ENCODE results near the gene PCIF1. TPM values are rescaled to one million over a fixed set of nuclear protein-coding genes. Genes with fewer than 3 reads are reported as not detected.

The PCIF1 gene
- total and polyA plus RNA-seq, 2 experiments from 2014 or later: 11.8 to 26.0 TPM

- TF ChIP-seq EZH2phosphoT487 (IDR thresholded peaks at IDR 0.05; ENCODE audit: low read depth, severe bottlenecking, unreplicated experiment) (no peak), CTCF (IDR thresholded peaks at IDR 0.05; ENCODE audit: poor library complexity) (peak; percentile 44), EZH2 (IDR thresholded peaks at IDR 0.05; ENCODE audit: borderline replicate concordance) (no peak)
- peak; percentile 70 for DNase-seq (ENCODE audit: low spot score)
- peaks cover 11% of the 10 kb centered on the region for H3K4me1 ChIP-seq (ENCODE audit: insufficient read depth)
- no peaks in the 10 kb centered on the region for H3K9me3 ChIP-seq (ENCODE audit: low read depth)
- peak overlapping the region; percentile 100 for H3K27ac ChIP-seq
- peaks cover 18% of the 10 kb centered on the region for H3K79me2 ChIP-seq
- peak overlapping the region; percentile 90 for H3K4me2 ChIP-seq
- no peaks in the 10 kb centered on the region for H3K9me2 ChIP-seq (replicated peaks; ENCODE audit: insufficient read depth)
- H3K36me3 ChIP-seq (replicated peaks; ENCODE audit: insufficient read depth, low read depth): no peaks in the 10 kb centered on the region
- H3K27me3 ChIP-seq: no peaks in the 10 kb centered on the region
- WGBS (ENCODE audit: low lambda C conversion rate, missing lambda C conversion rate): 71% methylated on average over 6 of the region's 6 CpGs
- H4K20me1 ChIP-seq (ENCODE audit: insufficient read depth, poor library complexity, severe bottlenecking): no peaks in the 10 kb centered on the region
- H3K4me3 ChIP-seq: no peak overlapping the region
- H2AFZ ChIP-seq: no peak overlapping the region
Measured at GRCh38 chr20:45969712-45970634, 35.5 kb downstream of the PCIF1 start.

- Histone ChIP-seq H3K9me2 (replicated peaks; ENCODE audit: insufficient read depth) (no peaks in the 10 kb centered on the region), H3K4me1 (ENCODE audit: insufficient read depth) (peaks cover 11% of the 10 kb centered on the region), H4K20me1 (ENCODE audit: insufficient read depth, poor library complexity, severe bottlenecking) (no peaks in the 10 kb centered on the region), H3K36me3 (replicated peaks; ENCODE audit: insufficient read depth, low read depth) (no peaks in the 10 kb centered on the region), H2AFZ (no peak overlapping the region), H3K4me3 (peak overlapping the region; percentile 34), H3K4me2 (peak overlapping the region; percentile 90), H3K27ac (peak overlapping the region; percentile 100), H3K9me3 (ENCODE audit: low read depth) (no peaks in the 10 kb centered on the region), H3K79me2 (peaks cover 18% of the 10 kb centered on the region), H3K27me3 (no peaks in the 10 kb centered on the region)
- TF ChIP-seq EZH2phosphoT487 (IDR thresholded peaks at IDR 0.05; ENCODE audit: low read depth, severe bottlenecking, unreplicated experiment) (no peak), EZH2 (IDR thresholded peaks at IDR 0.05; ENCODE audit: borderline replicate concordance) (no peak), CTCF (IDR thresholded peaks at IDR 0.05; ENCODE audit: poor library complexity) (no peak)
- DNase-seq (ENCODE audit: low spot score): peak; percentile 44
- WGBS (ENCODE audit: low lambda C conversion rate, missing lambda C conversion rate): 75% methylated on average over 33 of the region's 34 CpGs
Measured at GRCh38 chr20:45970646-45971424, 36.4 kb downstream of the PCIF1 start.

GRCh38 chr20:45971425-45971674 lies 36.9 kb downstream of the PCIF1 start:
- Histone ChIP-seq H3K9me2 (replicated peaks; ENCODE audit: insufficient read depth) (no peaks in the 10 kb centered on the region), H3K4me2 (peak overlapping the region; percentile 90), H2AFZ (peak overlapping the region; percentile 34), H3K4me3 (peak overlapping the region; percentile 34), H4K20me1 (ENCODE audit: insufficient read depth, poor library complexity, severe bottlenecking) (no peaks in the 10 kb centered on the region), H3K9me3 (ENCODE audit: low read depth) (no peaks in the 10 kb centered on the region), H3K79me2 (peaks cover 18% of the 10 kb centered on the region), H3K4me1 (ENCODE audit: insufficient read depth) (peaks cover 11% of the 10 kb centered on the region), H3K36me3 (replicated peaks; ENCODE audit: insufficient read depth, low read depth) (no peaks in the 10 kb centered on the region), H3K27me3 (no peaks in the 10 kb centered on the region), H3K27ac (peak overlapping the region; percentile 100)
- TF ChIP-seq CTCF (IDR thresholded peaks at IDR 0.05; ENCODE audit: poor library complexity) (no peak), EZH2 (IDR thresholded peaks at IDR 0.05; ENCODE audit: borderline replicate concordance) (no peak), EZH2phosphoT487 (IDR thresholded peaks at IDR 0.05; ENCODE audit: low read depth, severe bottlenecking, unreplicated experiment) (no peak)
- no peak for DNase-seq (ENCODE audit: low spot score)
- 28% methylated on average over 14 of the region's 14 CpGs for WGBS (ENCODE audit: low lambda C conversion rate, missing lambda C conversion rate)
